Caco-2 (cell line): ENCODE results near the gene BTBD16. TPM values are rescaled to one million over a fixed set of nuclear protein-coding genes. Genes with fewer than 3 reads are reported as not detected.

Source experiments
- BruUV-seq: library from RNA; stranded (reverse); fragments of 400-500 nt; replicated peaks from 2 replicates; lab custom pipeline; 2021; lab: Mats Ljungman, UMichigan
- CTCF ChIA-PET: fragments of 300-600 bp; sonication (Branson Sonifier 250); formaldehyde crosslinking; loops from one replicate; lab custom pipeline; 2022; ENCODE audit warnings: antibody characterized with exemption; lab: Charles Lee
- POLR2A ChIA-PET: fragments of 300-600 bp; sonication (Branson Sonifier 250); formaldehyde crosslinking; loops from one replicate; lab custom pipeline; 2022; ENCODE audit warnings: antibody characterized with exemption; lab: Charles Lee
- DNase-seq, 2 experiments: peaks; one replicate each; pipeline versions ENCODE4 v3.0.0 to v3.0.0-alpha.2; 2020 to 2022
- H3K27me3 ChIP-seq: replicated peaks from 2 replicates; pipeline ENCODE4 v1.6.0; 2011; ENCODE audit warnings: low read length; ENCODE audit not compliant: control insufficient read depth, insufficient read depth
- H3K36me3 ChIP-seq: 2 replicates; pipeline ENCODE4 v1.5.1; 2011; ENCODE audit warnings: low read length; ENCODE audit not compliant: control insufficient read depth, insufficient read depth
- H3K4me1 ChIP-seq: fragments of 250-450 bp; sonication (Bioruptor Pico); 2 replicates; pipeline ENCODE4 v1.5.1; 2020; ENCODE audit warnings: mild to moderate bottlenecking
- H3K4me3 ChIP-seq: 2 replicates; pipeline ENCODE4 v1.5.1; 2011; ENCODE audit warnings: low read depth, mild to moderate bottlenecking, control low read depth, low read length
- H3K9me3 ChIP-seq: fragments of 250-450 bp; sonication (Bioruptor Pico); 2 replicates; pipeline ENCODE4 v1.5.1; 2020; ENCODE audit warnings: mild to moderate bottlenecking, moderate library complexity
- H3K27ac Mint-ChIP-seq: one replicate; pipeline ENCODE4 v1.8.0; 2022; ENCODE audit warnings: mixed read lengths; ENCODE audit not compliant: unreplicated experiment
- H3K27me3 Mint-ChIP-seq: one replicate; pipeline ENCODE4 v1.8.0; 2022; ENCODE audit warnings: mixed read lengths; ENCODE audit not compliant: insufficient read depth, unreplicated experiment
- H3K36me3 Mint-ChIP-seq: one replicate; pipeline ENCODE4 v1.8.0; 2022; ENCODE audit warnings: mild to moderate bottlenecking, mixed read lengths; ENCODE audit not compliant: insufficient read depth, unreplicated experiment
- H3K4me1 Mint-ChIP-seq: one replicate; pipeline ENCODE4 v1.8.0; 2022; ENCODE audit warnings: low read depth, mixed read lengths; ENCODE audit not compliant: unreplicated experiment
- H3K4me3 Mint-ChIP-seq: one replicate; pipeline ENCODE4 v1.8.0; 2022; ENCODE audit warnings: mild to moderate bottlenecking, moderate library complexity, mixed read lengths; ENCODE audit not compliant: unreplicated experiment
- H3K9me3 Mint-ChIP-seq: one replicate; pipeline ENCODE4 v1.8.0; 2022; ENCODE audit warnings: mixed read lengths; ENCODE audit not compliant: unreplicated experiment
- CTCF ChIP-seq, 2 experiments: fragments of 200-600 bp in 1 of 2; IDR thresholded peaks; 1 replicate in 1 of 2; 2 replicates in 1 of 2; pipeline versions ENCODE4 v1.5.1 to v1.8.0; 2011 to 2022; ENCODE audit warnings: antibody characterized with exemption in 1 of 2, control low read depth in 1 of 2, inconsistent platforms in 1 of 2, low read depth in 1 of 2, low read length in 1 of 2, mild to moderate bottlenecking in 1 of 2, moderate library complexity in 1 of 2; ENCODE audit not compliant: insufficient read depth in 1 of 2, severe bottlenecking in 1 of 2, unreplicated experiment in 1 of 2
- intact Hi-C: fragments of 100-400 bp; cut with micrococcal nuclease; formaldehyde crosslinking; loops from one replicate; pipeline ENCODE4 v1.10.0; 2022; ENCODE audit not compliant: unreplicated experiment
- total RNA-seq: library from RNA; stranded (reverse); gene quantifications from 2 replicates; pipeline ENCODE4 v1.2.3, GENCODE V29; 2022

BTBD16 gene
- total RNA-seq, 1 experiment from 2014 or later, result not detected

DNA sequence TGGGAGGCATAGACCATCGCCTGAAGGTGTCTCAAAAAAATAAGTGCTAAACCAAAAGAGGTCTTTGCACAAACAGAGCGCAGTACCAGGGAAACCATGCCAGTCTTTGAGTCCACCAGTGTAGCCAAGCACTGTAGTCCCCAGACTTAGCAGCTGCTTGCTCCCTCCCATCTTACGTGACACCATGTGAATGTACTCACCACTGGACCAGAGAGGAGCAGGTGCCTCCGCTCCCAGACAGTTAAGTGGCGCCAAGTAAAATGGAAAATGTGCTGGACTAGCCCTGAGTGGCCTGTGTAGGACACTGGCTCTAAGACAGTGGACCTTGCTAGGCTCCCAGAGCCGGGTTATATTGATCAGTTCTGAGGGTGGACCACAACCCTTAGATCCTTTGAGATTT is 55.7 kb downstream of the BTBD16 start:
- Histone ChIP-seq H3K36me3 (no peaks in the 10 kb centered on the region), H3K4me3 (no peak overlapping the region), H3K9me3 (no peaks in the 10 kb centered on the region), H3K27me3 (no peaks in the 10 kb centered on the region), H3K4me1 (peaks cover 11% of the 10 kb centered on the region; the same call in 1 of the 2 replicates)
- intact Hi-C loops, result no loop called here
- Mint-ChIP-seq H3K27ac (no peak overlapping the region), H3K9me3 (peaks cover 9% of the 10 kb centered on the region), H3K4me3 (no peak overlapping the region), H3K4me1 (peaks cover 10% of the 10 kb centered on the region), H3K27me3 (no peaks in the 10 kb centered on the region), H3K36me3 (no peaks in the 10 kb centered on the region)
- ChIA-PET POLR2A (no interaction called here), CTCF (no interaction called here)
- no peak for TF ChIP-seq CTCF (IDR thresholded peaks at IDR 0.05; ENCODE audit: insufficient read depth in 1 of 2, low read depth in 1 of 2, low read length in 1 of 2, severe bottlenecking in 1 of 2, unreplicated experiment in 1 of 2)
- BruUV-seq, result no TSS peak
- no peak for DNase-seq

DNA sequence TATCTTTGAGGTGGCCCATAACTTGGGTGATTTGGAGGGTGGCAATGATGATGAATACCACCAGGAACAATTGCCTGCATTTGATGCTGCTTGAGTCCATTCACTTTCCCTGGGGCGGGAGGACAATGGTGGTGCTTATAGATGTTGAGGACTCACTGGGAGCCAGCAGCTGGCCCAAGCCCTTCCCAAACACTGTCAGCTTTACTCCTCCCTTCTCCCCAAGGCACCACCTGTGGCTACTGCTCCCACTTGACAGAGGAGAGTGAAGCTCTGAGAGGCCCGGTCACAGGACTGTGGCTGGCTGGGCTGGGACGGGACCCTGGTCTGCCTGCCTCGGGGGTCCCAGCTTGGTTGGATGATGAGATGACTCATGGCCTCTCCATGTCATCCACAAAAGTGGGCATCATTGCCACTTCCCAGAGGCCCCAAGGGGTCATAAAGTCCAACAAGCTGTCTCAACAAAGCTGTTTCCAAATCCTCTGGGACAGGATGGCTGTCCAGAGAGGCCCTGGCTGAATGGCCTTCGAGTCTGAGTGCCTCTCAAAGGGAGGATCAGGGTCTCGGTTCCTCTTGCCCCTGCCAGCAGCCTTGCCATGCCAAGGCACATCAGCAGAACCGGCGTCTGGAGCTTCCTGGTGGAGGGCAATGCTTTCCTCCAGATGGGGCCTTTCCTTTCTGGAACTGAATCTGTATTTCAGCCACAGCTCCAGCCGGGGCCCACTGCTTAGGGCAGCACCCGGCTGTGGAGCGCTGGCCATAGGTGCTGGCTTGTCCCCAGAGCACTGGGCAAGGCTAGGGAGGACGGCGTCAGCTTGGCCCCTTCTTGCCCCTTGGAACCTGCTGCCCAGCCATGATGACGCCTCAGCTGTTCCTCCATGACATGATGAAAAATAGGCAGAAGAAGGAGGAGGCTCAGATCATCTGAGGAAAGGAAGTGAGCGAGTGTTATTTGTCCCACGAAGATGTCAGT is 56.4 kb downstream of the BTBD16 start:
- intact Hi-C loops, result no loop called here
- Mint-ChIP-seq H3K36me3 (no peaks in the 10 kb centered on the region), H3K27me3 (no peaks in the 10 kb centered on the region), H3K4me1 (peaks cover 16% of the 10 kb centered on the region), H3K27ac (no peak overlapping the region), H3K4me3 (no peak overlapping the region), H3K9me3 (peaks cover 9% of the 10 kb centered on the region)
- Histone ChIP-seq H3K9me3 (no peaks in the 10 kb centered on the region), H3K27me3 (no peaks in the 10 kb centered on the region), H3K4me1 (peaks cover 15% of the 10 kb centered on the region; the same call in 1 of the 2 replicates), H3K4me3 (no peak overlapping the region), H3K36me3 (no peaks in the 10 kb centered on the region)
- ChIA-PET CTCF (interaction anchor here (0.9 kb wide), 1 partner anchor 16 kb away, joined by 3 read pairs; no protein-coding TSS in a partner anchor), POLR2A (no interaction called here)
- no peak for DNase-seq
- no peak for TF ChIP-seq CTCF (IDR thresholded peaks at IDR 0.05; ENCODE audit: insufficient read depth in 1 of 2, low read depth in 1 of 2, low read length in 1 of 2, severe bottlenecking in 1 of 2, unreplicated experiment in 1 of 2)
- BruUV-seq, result no TSS peak

- Mint-ChIP-seq H3K4me3 (no peak overlapping the region), H3K27me3 (no peaks in the 10 kb centered on the region), H3K9me3 (peaks cover 9% of the 10 kb centered on the region), H3K36me3 (no peaks in the 10 kb centered on the region), H3K27ac (no peak overlapping the region), H3K4me1 (peaks cover 16% of the 10 kb centered on the region)
- Histone ChIP-seq H3K4me1 (peaks cover 15% of the 10 kb centered on the region; the same call in 1 of the 2 replicates), H3K27me3 (no peaks in the 10 kb centered on the region), H3K9me3 (no peaks in the 10 kb centered on the region), H3K36me3 (no peaks in the 10 kb centered on the region), H3K4me3 (no peak overlapping the region)
- DNase-seq, result no peak
- intact Hi-C loops, result no loop called here
- POLR2A ChIA-PET, result no interaction called here
- CTCF ChIA-PET, result no interaction called here
- no TSS peak for BruUV-seq
- TF ChIP-seq CTCF (IDR thresholded peaks at IDR 0.05; ENCODE audit: insufficient read depth in 1 of 2, low read depth in 1 of 2, low read length in 1 of 2, severe bottlenecking in 1 of 2, unreplicated experiment in 1 of 2), result no peak
Measured at GRCh38 chr10:122328676-122329075, 57.6 kb downstream of the BTBD16 start.
